ENCODE measurements around the gene PCOLCE2. TPM values are rescaled to one million over a fixed set of nuclear protein-coding genes. Genes with fewer than 3 reads are reported as not detected.
A peak's percentile ranks its signal among the peaks of the same experiment; 100 is the strongest.

The PCOLCE2 gene
- total RNA-seq, 1 experiment from 2014 or later = 9.4 TPM

DNA sequence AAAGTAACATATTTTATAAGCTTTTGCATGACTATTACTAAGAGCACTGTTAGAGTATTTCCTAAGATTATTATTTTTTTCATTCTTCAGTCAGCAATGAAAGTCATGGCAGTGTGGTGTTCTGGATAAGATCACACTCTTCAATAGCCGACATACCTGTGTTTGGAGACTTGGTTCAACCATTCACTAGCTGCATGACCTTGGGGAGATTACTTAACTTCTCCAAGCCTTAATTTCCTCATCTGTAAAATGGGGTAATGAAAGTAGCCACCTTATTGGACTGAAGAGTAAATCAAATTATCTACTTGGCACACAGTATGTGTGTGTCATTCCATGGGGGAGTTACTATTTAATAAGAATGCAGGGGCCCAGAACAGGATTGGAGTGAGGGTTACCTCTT lies 24.5 kb upstream of the PCOLCE2 start:
- H3K27me3 ChIP-seq (ENCODE audit: control insufficient read depth, insufficient read depth, low read length) = no peaks in the 10 kb centered on the region
- H3K36me3 ChIP-seq (replicated peaks; ENCODE audit: control insufficient read depth, insufficient read depth, low read length) = no peaks in the 10 kb centered on the region
- no peak overlapping the region for H3K4me3 ChIP-seq (ENCODE audit: insufficient read depth, low read depth, low read length)
- no peak for DNase-seq

DNA sequence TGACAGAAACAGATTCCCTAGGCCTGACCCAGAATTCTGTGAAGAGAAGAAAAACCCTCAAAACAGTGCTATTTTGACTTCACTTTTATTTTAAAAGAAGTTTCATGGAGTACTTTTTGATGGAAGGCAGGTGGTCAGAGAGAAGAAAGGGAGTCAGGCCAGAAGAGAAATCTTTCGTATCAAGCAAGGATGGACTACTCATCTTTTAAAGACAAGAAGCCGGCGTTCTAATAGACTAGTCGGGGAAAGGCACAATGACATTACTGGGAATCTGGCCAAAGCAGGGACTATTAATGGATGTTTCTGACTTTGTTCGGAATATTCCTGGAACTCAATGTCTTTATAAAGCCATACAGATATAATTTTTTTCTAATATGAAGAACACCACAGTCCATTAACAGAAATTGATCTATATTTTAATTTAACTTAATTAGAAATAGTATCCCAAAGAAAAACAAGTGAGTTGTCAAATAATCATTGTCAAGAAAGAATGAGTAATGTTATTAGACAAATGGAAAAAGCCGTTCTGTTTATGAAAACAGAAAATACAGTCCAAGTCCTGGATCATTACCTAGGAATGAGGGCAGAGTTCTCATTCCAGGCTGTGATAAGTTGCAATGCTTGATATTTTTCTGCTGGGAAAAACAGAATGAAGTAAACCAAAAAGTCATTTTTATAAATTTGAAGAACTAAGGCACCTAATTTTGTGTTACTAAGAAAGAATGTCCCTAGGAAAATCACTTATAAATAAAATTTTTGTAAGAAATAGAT lies 23.7 kb upstream of the PCOLCE2 start:
- H3K4me3 ChIP-seq (ENCODE audit: insufficient read depth, low read depth, low read length) = no peak overlapping the region
- no peaks in the 10 kb centered on the region for H3K27me3 ChIP-seq (ENCODE audit: control insufficient read depth, insufficient read depth, low read length)
- H3K36me3 ChIP-seq (replicated peaks; ENCODE audit: control insufficient read depth, insufficient read depth, low read length) = no peaks in the 10 kb centered on the region
- no peak for DNase-seq

DNA sequence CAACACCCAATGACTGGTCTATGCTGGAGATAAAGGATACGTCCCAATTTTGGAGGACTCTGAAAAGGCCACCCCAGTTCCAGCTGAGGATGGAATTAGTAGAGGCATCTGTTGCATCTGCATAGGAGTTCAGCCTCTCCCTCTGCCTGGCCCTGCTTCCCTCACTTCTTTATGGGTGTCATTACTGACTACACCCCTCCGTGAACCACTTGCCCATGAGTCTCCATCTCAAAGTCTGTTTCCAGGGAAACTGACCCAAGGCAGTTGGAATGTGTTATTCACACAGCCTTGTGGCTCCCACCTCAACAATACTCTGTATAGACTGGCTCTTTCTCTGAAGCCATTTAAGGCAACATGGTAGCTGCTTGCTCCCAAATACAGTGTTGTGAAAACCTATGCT lies 21.4 kb upstream of the PCOLCE2 start:
- Histone ChIP-seq H3K36me3 (replicated peaks; ENCODE audit: control insufficient read depth, insufficient read depth, low read length) (no peaks in the 10 kb centered on the region), H3K27me3 (ENCODE audit: control insufficient read depth, insufficient read depth, low read length) (no peaks in the 10 kb centered on the region), H3K4me3 (ENCODE audit: insufficient read depth, low read depth, low read length) (no peak overlapping the region)
- no peak for DNase-seq

DNA sequence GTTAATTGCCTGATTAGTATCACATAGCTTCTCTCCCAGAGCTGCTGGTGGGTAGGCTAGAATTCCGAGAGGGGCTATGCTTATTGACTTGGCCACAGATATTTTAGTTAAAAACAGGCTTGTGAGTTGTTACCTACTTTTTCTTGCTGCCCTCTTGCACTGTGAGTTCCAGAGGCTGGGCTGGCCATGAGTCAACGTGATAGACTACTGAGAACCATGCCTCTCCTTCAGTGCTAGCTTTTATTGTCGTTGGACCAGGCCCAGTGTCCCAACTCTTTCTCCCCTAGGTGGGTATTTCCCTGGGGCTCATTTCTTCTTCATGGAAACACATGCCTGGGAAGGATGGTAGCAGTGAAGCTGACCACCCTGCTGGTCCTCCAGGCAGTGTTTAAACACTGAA lies 20.4 kb upstream of the PCOLCE2 start:
- no peaks in the 10 kb centered on the region for H3K27me3 ChIP-seq (ENCODE audit: control insufficient read depth, insufficient read depth, low read length)
- no peak overlapping the region for H3K4me3 ChIP-seq (ENCODE audit: insufficient read depth, low read depth, low read length)
- no peaks in the 10 kb centered on the region for H3K36me3 ChIP-seq (replicated peaks; ENCODE audit: control insufficient read depth, insufficient read depth, low read length)
- DNase-seq = no peak

DNA sequence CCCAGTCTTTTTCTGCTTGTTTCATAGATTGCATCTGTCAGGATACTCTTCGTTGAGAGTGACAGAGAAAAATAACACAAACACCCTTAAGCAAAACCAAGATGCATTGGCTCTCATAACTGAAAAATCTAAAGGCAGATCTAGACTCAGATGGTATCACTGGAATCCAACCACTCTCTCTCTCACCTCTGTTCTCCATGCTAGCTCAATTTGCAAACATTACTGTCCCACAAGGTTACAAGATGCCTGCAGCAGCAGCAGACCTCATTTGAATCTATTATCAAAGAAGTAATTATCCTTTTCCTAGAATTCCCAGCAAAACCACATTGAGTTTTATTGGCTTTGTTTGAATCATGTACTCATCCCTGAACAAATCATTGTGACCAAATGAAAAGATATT lies 19.1 kb upstream of the PCOLCE2 start:
- no peak for DNase-seq
- H3K4me3 ChIP-seq (ENCODE audit: insufficient read depth, low read depth, low read length) = no peak overlapping the region

DNA sequence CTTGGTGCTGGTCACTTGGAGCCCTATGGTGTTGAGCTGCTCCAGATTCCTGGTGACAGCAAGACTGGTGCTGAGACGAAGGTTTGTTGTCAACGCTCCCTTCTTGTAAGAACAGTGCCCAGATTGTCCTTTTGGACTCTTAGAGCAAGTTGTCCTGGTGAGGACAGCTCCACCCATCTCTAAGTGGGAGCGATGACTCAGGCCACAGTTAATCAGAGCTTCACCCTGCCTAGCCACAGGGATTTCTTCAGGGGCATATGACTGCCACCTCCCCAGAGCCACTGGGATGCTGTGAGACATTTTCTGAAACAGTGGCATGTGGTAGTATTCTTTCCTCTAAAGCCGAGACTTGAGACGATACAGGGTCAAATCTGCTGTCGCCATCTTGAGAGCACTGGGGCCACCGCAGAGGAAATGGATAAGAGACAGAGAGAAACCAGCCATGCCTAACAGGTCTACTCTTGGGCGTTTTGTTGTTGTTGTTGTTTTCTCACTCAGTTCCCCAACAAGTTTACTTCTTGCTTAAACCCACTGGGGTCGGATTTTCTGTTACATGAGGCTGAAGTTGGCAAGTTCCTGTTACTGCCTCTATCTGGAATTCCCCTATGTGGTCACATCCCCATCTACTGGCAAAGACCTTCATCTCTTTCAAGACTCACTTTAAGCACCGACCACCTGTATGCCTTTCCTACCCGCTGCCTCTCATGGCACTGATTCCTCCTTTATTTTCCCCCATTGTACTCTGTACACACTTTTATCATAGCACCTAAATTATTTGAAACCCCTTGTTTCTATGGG lies 16.0 kb upstream of the PCOLCE2 start:
- Histone ChIP-seq H3K36me3 (replicated peaks; ENCODE audit: control insufficient read depth, insufficient read depth, low read length) (no peaks in the 10 kb centered on the region), H3K4me3 (ENCODE audit: insufficient read depth, low read depth, low read length) (no peak overlapping the region), H3K27me3 (ENCODE audit: control insufficient read depth, insufficient read depth, low read length) (no peaks in the 10 kb centered on the region)
- DNase-seq = peak; percentile 66

More for the DNA sequence above, 19.1 kb upstream of the PCOLCE2 start:
- Histone ChIP-seq H3K36me3 (replicated peaks; ENCODE audit: control insufficient read depth, insufficient read depth, low read length) (no peaks in the 10 kb centered on the region), H3K27me3 (ENCODE audit: control insufficient read depth, insufficient read depth, low read length) (no peaks in the 10 kb centered on the region)

DNA sequence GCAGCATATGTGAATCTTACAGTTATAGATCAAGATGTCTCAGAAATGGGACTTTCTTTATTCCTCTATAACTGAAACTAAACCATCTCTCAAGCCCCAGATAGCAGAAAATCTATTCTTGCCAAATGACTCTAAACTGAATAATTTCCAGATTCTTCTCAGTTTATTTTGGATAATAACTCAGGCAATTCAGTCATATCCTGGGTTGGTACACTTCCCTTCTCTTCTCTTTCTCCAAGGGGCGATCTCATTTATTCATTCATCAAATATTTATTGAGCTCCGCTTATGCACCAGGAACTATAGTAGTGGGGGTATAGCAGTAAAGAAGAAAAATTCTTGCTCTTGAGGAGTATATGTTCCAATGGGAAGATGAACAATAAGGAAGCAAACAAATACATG lies 13.5 kb upstream of the PCOLCE2 start:
- Histone ChIP-seq H3K36me3 (replicated peaks; ENCODE audit: control insufficient read depth, insufficient read depth, low read length) (no peaks in the 10 kb centered on the region), H3K4me3 (ENCODE audit: insufficient read depth, low read depth, low read length) (no peak overlapping the region)
- DNase-seq = no peak

DNA sequence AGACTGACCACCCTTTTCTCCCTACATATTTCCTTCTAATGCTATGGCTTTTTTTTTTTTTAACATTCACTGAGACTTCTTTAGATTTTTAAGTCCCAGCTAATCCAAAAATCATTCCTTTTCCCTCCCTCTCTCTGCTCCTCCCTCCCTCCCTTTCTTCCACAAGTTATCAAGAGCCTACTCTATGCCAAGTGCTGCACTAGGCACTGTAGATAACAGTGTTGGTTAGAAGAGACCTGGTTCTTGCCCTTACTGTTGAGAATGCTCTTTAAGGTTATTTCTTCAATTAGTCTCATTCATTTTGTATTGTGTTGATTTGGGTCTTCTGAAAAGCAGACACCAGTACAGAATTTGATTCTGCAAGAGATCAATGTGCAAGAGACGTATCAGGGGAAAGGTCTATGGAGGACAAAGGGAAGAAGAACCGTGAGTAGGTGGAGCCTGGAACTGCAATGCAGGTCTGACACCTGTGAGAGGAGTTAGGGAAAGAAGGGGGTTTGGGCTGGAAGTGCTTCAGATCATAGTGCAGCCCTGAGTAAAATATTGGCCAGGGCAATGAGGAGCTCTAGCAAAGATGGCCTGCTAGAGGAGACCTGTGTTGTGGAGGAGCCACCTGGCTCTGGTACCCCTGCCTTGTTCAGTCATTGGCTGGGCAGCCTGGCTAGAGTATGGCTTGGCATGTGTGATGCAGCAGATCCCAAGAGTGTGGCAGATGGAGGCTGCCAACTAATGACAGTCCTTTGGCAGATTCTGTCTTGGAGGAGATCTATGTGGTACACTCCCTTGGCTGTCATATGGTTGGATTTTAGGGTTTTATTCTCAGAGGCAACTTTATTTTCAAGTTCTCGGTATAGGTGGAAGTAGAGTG lies 9.7 kb upstream of the PCOLCE2 start:
- Histone ChIP-seq H3K27me3 (ENCODE audit: control insufficient read depth, insufficient read depth, low read length) (no peaks in the 10 kb centered on the region), H3K4me3 (ENCODE audit: insufficient read depth, low read depth, low read length) (no peak overlapping the region), H3K36me3 (replicated peaks; ENCODE audit: control insufficient read depth, insufficient read depth, low read length) (no peaks in the 10 kb centered on the region)
- DNase-seq = peak; percentile 40

More for the DNA sequence above, 13.5 kb upstream of the PCOLCE2 start:
- no peaks in the 10 kb centered on the region for H3K27me3 ChIP-seq (ENCODE audit: control insufficient read depth, insufficient read depth, low read length)

DNA sequence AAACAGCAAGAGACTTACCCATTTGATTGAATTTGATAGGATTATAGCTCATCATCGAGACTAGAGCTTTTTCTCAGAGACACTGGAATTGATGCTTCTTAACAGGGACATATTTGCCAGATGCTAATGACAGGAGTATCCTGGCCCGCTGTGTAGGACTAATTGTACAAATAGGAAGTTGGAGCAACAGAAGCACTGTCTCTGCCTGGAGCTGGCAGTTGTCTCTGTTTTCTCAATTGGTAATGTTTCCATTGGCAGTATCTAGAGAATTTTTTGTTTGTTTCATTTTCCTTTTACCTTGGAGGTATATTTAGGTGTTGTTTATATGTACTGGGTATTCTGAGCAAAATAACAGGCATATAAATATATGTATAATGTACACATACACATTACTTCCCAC lies 8.9 kb upstream of the PCOLCE2 start:
- Histone ChIP-seq H3K4me3 (ENCODE audit: insufficient read depth, low read depth, low read length) (no peak overlapping the region), H3K36me3 (replicated peaks; ENCODE audit: control insufficient read depth, insufficient read depth, low read length) (no peaks in the 10 kb centered on the region), H3K27me3 (ENCODE audit: control insufficient read depth, insufficient read depth, low read length) (no peaks in the 10 kb centered on the region)
- no peak for DNase-seq

DNA sequence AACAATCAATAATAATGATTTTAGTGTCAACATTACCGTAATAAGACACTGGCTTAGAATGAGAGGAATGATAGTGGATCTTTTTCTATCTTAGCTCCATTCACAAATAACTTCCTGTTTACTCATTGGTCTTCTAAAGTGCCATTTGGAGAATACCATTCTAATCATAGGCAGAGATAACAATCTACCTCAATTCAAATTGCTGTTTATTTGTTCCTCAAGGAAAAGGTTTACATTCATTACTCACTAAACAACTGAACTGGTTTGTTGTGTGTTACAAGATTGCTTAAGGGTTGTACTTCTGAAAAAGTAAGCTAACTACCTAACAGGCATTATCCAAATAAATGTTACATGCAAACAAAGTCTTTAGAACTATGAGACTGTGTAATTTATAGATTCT lies 8.1 kb upstream of the PCOLCE2 start:
- Histone ChIP-seq H3K36me3 (replicated peaks; ENCODE audit: control insufficient read depth, insufficient read depth, low read length) (no peaks in the 10 kb centered on the region), H3K4me3 (ENCODE audit: insufficient read depth, low read depth, low read length) (no peak overlapping the region), H3K27me3 (ENCODE audit: control insufficient read depth, insufficient read depth, low read length) (no peaks in the 10 kb centered on the region)
- DNase-seq = no peak

DNA sequence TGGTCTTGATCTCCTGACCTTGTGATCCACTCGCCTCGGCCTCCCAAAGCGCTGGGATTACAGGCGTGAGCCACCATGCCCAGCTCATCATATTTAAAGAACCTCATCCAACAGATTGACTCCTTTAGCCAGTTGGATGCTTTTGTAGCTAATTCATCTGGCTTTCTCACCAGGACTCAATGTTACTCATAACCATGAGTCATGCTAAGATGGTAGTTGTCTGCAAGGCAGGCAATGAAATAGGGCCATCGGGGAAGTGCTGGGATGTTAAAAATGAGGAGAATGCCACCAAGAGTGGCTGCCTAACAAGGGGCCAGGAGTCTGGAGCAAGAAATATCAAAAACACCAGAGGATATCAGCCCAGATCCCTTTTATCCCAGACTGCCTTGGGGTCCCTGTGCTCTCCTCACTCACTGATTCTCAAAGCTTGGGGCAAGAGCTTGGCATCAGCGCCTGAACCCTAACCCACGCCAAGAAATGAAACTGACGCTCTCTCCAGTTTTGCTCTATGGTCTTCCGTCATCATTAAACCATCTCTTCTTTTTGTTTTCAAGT lies 7.4 kb upstream of the PCOLCE2 start:
- no peaks in the 10 kb centered on the region for H3K36me3 ChIP-seq (replicated peaks; ENCODE audit: control insufficient read depth, insufficient read depth, low read length)
- no peaks in the 10 kb centered on the region for H3K27me3 ChIP-seq (ENCODE audit: control insufficient read depth, insufficient read depth, low read length)
- H3K4me3 ChIP-seq (ENCODE audit: insufficient read depth, low read depth, low read length) = no peak overlapping the region
- no peak for DNase-seq

DNA sequence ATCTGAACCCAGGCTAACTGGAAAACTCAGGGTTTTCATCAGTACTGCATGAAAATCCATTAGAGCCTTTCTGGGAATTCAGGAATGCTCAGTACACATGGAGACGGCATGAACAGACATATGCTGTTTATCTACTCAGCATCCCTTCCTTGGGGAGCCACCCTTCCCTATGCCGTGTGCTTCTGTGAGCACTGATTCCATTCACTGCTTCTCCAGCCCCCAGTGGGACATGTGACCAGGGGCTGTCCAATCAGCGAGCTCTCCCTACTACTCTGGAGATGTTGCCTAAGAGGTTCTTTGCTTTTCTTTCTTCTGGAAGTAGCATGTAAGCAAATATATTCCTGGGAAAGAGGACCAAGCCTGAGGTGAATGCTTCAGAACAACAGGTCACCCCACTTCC lies 5.6 kb upstream of the PCOLCE2 start:
- Histone ChIP-seq H3K36me3 (replicated peaks; ENCODE audit: control insufficient read depth, insufficient read depth, low read length) (no peaks in the 10 kb centered on the region), H3K27me3 (ENCODE audit: control insufficient read depth, insufficient read depth, low read length) (peaks cover 7% of the 10 kb centered on the region), H3K4me3 (ENCODE audit: insufficient read depth, low read depth, low read length) (no peak overlapping the region)
- DNase-seq = peak; percentile 54

DNA sequence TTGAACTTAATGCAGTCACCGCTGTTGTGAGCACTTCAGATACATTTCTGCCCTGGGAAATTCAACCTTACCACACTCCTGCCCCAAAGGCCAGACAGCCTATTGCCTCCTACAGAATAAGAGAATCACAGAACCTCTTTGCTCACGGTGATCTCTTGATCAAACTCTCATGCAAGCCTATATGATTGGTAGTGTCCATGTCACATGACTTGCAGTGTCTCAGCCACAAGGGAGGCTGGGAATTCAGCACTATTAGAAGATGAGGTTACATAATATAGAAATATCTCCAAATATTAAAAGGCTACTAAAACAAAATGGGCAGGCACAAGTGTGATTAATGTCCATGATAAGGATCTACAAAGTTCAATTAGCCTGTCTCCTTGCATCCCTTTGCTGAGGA lies 3.8 kb upstream of the PCOLCE2 start:
- Histone ChIP-seq H3K27me3 (ENCODE audit: control insufficient read depth, insufficient read depth, low read length) (peaks cover 21% of the 10 kb centered on the region), H3K4me3 (ENCODE audit: insufficient read depth, low read depth, low read length) (no peak overlapping the region), H3K36me3 (replicated peaks; ENCODE audit: control insufficient read depth, insufficient read depth, low read length) (no peaks in the 10 kb centered on the region)
- no peak for DNase-seq

DNA sequence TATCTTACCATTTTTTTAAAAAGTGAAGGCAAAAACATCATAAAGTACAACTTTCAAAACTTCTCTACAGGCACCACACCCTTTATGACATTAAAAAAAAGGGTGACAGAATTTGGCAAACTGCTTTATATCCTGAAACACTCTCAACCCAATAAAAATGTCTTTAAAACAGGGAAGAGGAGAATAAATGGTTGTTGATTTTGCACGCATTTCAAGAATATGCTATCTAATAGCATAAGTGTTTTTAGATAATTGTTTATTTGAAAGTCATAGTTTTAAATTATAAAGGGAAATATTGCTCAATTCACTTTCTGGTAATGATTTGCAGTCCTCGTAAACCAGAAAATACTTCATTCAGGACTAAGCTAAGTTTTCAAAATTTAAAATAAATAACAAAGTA lies 1.7 kb upstream of the PCOLCE2 start:
- DNase-seq = no peak
- Histone ChIP-seq H3K27me3 (ENCODE audit: control insufficient read depth, insufficient read depth, low read length) (peaks cover 21% of the 10 kb centered on the region), H3K4me3 (ENCODE audit: insufficient read depth, low read depth, low read length) (no peak overlapping the region), H3K36me3 (replicated peaks; ENCODE audit: control insufficient read depth, insufficient read depth, low read length) (no peaks in the 10 kb centered on the region)
